Ectodermal cell (in vitro differentiated cells): ENCODE results near the gene AURKAIP1.
A peak's percentile ranks its signal among the peaks of the same experiment; 100 is the strongest.
"Not testable (repeated sequence)": the region's sequence is repeated elsewhere in the genome, so short reads cannot be mapped to it uniquely, and the experiment has no call there.

Source experiments
- H3K27ac ChIP-seq: 2 replicates; pipeline ENCODE4 v1.7.0; 2013; ENCODE audit warnings: mild to moderate bottlenecking, low read depth, low read length; ENCODE audit not compliant: insufficient read depth, poor library complexity, severe bottlenecking
- H3K27me3 ChIP-seq: 2 replicates; pipeline ENCODE4 v1.7.0; 2013; ENCODE audit warnings: mild to moderate bottlenecking, low read length; ENCODE audit not compliant: insufficient read depth, control insufficient read depth, poor library complexity, severe bottlenecking
- H3K36me3 ChIP-seq: one replicate; pipeline ENCODE4 v1.7.0; 2013; ENCODE audit warnings: low read length; ENCODE audit not compliant: control insufficient read depth, insufficient read depth
- H3K4me1 ChIP-seq: one replicate; pipeline ENCODE4 v1.7.0; 2013; ENCODE audit warnings: low read length; ENCODE audit not compliant: control insufficient read depth, insufficient read depth
- H3K4me3 ChIP-seq: 2 replicates; pipeline ENCODE4 v1.7.0; 2013; ENCODE audit warnings: low read depth, low read length, control low read depth; ENCODE audit not compliant: insufficient read depth
- H3K9me3 ChIP-seq: 2 replicates; pipeline ENCODE4 v1.7.0; 2013; ENCODE audit warnings: mild to moderate bottlenecking, low read length, moderate library complexity; ENCODE audit not compliant: control insufficient read depth
- WGBS, 2 experiments: methylation state at CpG; one replicate each; pipeline ENCODE4 v1.1.7; 2013; ENCODE audit warnings: missing lambda C conversion rate in 2 of 2; 5-methylcytosine and 5-hydroxymethylcytosine counted together

Gene AURKAIP1

DNA sequence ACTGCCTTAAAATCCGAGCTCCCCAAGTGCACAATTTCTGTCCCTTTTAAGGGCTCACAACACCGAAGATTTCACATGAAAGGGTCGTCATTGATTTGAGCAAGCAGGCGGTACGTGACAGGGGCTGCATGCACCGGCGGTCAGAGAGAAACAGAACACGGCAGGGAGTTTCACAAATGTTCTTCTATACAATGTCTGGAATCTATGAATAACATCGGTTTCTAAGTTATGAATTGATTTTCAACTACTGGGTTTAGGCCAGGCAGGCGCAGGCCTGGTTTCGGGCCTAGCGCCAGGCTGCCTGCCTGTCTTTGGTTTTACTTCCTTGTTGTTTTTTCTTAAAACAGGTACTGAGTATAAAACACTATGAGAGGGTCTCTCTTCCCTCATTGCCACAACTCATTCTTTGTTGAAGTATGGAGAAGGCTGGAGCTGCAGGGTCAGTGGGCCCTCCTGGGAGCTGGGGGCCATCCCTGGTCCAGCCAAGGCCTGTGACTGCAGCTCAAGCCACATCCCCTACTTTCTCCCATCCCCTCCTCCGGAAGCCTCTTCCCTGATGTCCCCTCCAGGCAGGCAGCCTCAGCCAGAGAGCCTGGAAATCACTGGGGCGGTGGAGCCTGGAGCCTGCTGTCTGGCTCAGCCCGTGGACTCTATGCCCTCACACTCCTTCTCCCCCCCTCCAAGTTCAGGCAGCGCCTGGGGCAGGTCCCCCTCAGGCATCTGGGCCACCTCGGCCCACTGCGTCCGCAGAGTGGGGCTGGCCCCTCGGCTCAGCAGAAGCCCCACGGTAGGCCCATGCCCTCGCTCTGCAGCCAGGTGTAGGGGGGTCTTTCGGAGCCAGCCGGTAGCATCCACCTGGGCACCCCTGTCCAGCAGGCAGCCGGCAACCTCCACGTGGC is 43.7 kb upstream of the AURKAIP1 start:
- Histone ChIP-seq H3K27ac (no peak overlapping the region), H3K9me3 (no peaks in the 10 kb centered on the region)
- WGBS, 2 experiments: 94% methylated on average over 26 of the region's 26 CpGs

GRCh38 chr1:1417825-1418463 is 42.9 kb upstream of the AURKAIP1 start:
- WGBS, 2 experiments: 82 to 83% methylated on average over 25 of the region's 25 CpGs
- H3K9me3 ChIP-seq, H3K27me3 ChIP-seq, H3K4me3 ChIP-seq, H3K27ac ChIP-seq, H3K36me3 ChIP-seq: not testable (repeated sequence)
- peaks cover 31% of the 10 kb centered on the region for H3K4me1 ChIP-seq

More for the DNA sequence above, 43.7 kb upstream of the AURKAIP1 start:
- Histone ChIP-seq H3K27me3 (no peaks in the 10 kb centered on the region), H3K36me3 (no peaks in the 10 kb centered on the region), H3K4me3 (no peak overlapping the region), H3K4me1 (peaks cover 31% of the 10 kb centered on the region)

DNA sequence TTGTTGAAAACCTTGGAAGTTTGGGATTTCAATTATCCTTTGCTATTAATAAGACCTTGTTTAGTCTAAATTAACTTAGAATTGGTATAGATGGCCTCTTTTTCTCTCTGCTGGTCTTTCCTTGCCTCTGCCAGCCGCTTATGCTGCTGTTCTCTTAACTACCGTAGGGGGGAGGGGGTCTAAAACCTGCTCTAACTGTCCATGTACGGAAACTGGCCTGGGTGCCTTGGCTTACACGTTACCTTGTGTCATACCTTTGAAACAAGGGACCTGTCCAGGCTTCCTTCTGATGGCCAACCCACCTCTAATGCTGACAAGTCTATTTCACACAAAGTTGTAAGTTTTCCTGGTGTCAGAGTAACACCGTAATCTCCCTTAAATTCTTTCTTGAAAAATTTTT is 42.4 kb upstream of the AURKAIP1 start:
- not testable (repeated sequence) for H3K4me3 ChIP-seq, H3K27ac ChIP-seq, H3K9me3 ChIP-seq, H3K36me3 ChIP-seq, H3K27me3 ChIP-seq
- H3K4me1 ChIP-seq: peaks cover 27% of the 10 kb centered on the region
- 87 to 91% methylated on average over 5 of the region's 5 CpGs for WGBS, 2 experiments

DNA sequence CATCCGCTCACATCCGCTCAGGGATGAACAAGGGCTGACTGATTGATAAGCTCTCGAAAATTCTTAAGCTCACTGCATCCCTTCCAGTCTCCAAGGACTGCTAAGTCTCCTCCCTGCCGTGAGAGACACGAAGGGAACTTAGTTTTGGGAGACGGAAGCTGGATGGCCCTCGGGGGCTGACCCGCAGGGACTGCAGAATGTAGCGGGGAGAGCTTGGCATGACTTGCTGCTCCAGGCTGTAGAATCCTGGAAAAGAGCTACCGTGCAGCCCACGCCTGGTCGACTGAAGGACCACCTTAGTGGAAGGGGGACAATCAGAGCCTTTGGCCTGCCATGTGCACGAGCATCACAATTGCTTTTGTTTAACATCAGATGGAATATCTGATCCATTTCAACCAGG is 40.7 kb upstream of the AURKAIP1 start:
- Histone ChIP-seq H3K36me3 (no peaks in the 10 kb centered on the region), H3K4me1 (peaks cover 10% of the 10 kb centered on the region), H3K27ac (no peak overlapping the region), H3K4me3 (no peak overlapping the region), H3K27me3 (no peaks in the 10 kb centered on the region), H3K9me3 (no peaks in the 10 kb centered on the region)
- WGBS, 2 experiments: 81 to 85% methylated on average over 13 of the region's 13 CpGs

GRCh38 chr1:1412311-1412902 is 37.4 kb upstream of the AURKAIP1 start:
- not testable (repeated sequence) for H3K9me3 ChIP-seq, H3K4me3 ChIP-seq, H3K27ac ChIP-seq, H3K36me3 ChIP-seq, H3K27me3 ChIP-seq
- peaks cover 16% of the 10 kb centered on the region for H3K4me1 ChIP-seq
- WGBS, 2 experiments: 96 to 97% methylated on average over 10 to 11 of the region's 11 CpGs

GRCh38 chr1:1411626-1412025 is 36.6 kb upstream of the AURKAIP1 start:
- WGBS, 2 experiments: 96 to 97% methylated on average over 13 of the region's 13 CpGs

DNA sequence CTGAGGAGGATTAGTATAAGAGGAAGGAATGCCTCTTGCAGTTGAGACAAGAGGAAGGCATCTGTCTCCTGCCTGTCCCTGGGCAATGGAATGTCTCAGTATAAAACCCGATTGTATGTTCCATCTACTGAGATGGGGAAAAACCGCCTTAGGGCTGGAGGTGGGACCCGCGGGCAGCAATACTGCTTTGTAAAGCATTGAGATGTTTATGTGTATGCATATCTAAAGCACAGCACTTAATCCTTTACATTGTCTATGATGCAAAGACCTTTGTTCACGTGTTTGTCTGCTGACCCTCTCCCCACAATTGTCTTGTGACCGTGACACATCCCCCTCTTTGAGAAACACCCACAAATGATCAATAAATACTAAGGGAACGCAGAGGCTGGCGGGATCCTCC is 35.2 kb upstream of the AURKAIP1 start:
- H3K4me1 ChIP-seq: peaks cover 17% of the 10 kb centered on the region
- H3K27ac ChIP-seq: peak overlapping the region; percentile 55
- WGBS, 2 experiments: 6 to 17% methylated on average over 6 to 8 of the region's 8 CpGs
- H3K4me3 ChIP-seq, H3K36me3 ChIP-seq, H3K27me3 ChIP-seq, H3K9me3 ChIP-seq: not testable (repeated sequence)

More at GRCh38 chr1:1411626-1412025, 36.6 kb upstream of the AURKAIP1 start:
- Histone ChIP-seq H3K27ac (no peak overlapping the region), H3K36me3 (no peaks in the 10 kb centered on the region), H3K27me3 (no peaks in the 10 kb centered on the region), H3K4me3 (no peak overlapping the region), H3K9me3 (no peaks in the 10 kb centered on the region), H3K4me1 (peaks cover 13% of the 10 kb centered on the region)

DNA sequence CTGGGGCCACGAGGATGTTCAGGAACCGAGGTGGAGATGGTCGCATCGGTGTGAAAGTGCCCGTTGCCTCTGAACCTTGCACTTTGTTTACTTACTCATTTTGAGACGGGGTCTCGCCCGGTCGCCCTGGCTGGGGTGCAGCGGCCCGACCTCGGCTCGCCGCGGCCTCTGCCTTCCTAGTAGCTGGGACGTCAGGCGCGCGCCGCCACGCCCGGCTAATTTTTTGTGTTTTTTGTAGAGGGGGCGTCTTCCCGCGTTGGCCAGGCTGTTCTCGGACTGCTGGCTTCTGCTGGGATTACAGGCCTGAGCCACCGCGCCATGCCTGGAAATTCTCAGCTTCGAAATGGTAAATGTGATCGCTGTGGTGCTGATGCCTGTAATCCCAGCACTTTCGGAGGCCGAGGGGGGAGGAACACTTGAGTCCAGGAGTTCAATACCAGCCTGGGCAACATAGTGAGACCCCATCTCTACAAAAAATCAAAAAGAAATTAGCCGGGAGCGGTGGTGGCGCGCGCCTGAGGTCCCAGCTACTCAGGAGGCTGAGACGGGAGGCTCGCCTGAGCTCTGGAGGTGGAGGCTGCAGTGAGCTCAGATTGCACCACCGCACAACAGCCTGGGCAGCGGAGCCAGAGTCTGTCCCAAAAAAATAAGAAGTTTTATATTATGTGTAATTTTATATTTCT is 32.8 kb upstream of the AURKAIP1 start:
- peaks cover 20% of the 10 kb centered on the region for H3K36me3 ChIP-seq
- H3K4me3 ChIP-seq: peak overlapping the region; percentile 88
- 10% methylated on average over 41 of the region's 41 CpGs for WGBS, 2 experiments
- H3K4me1 ChIP-seq: peaks cover 17% of the 10 kb centered on the region
- peak overlapping the region; percentile 67 for H3K27ac ChIP-seq
- no peaks in the 10 kb centered on the region for H3K9me3 ChIP-seq
- H3K27me3 ChIP-seq: no peaks in the 10 kb centered on the region

DNA sequence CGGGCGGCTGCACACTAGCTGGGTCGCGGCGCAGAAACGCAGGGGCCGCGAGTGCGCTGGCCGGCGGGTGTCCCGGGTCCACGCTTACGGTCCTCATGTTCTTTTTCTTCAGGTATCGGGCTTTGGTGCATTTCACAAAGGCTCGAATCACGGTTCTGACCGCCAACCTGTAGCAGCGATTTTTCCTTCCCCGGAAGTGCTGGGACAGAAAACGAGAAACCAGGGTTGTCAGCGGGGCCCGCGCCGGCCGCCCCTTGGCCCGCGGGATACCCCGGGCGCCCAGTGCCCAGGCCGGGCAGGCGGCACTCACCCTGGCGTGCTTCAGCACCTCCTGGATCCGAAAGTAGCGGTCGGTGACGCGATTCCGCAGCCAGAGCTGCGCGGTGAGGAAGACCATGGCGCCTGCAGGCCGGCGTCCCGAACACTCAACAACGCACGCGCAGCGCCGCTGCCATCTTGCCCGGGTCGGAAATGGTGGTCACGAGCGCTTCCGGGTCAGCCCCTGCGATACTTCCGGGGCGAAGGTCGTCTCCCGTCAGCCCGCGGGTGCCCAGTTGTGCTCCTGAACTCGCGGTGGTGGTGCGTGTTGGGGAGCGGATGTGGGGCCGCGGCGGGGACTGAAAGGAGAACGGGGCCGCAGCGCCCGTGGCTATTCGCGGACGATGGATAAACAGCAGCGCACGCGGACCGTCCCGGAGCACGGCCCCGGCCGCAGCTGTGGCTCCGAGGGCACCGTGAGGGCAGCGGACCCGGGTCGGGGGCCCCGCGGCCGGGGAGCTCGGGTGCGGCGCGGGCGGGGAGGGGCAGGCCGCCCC is 32.0 kb upstream of the AURKAIP1 start, which contains the start of gene MRPL20:
TSS of gene MRPL20 (minus strand) at position 473 of the 815 bp plus-strand sequence. CDS start at position 397, 76 bp downstream.
- H3K36me3 ChIP-seq: peaks cover 20% of the 10 kb centered on the region
- H3K9me3 ChIP-seq: no peaks in the 10 kb centered on the region
- no peaks in the 10 kb centered on the region for H3K27me3 ChIP-seq
- peak within 1 kb of the TSS; percentile 67 for H3K27ac ChIP-seq
- H3K4me3 ChIP-seq: peak within 1 kb of the TSS; percentile 88
- H3K4me1 ChIP-seq: peaks cover 17% of the 10 kb centered on the region
- WGBS, 2 experiments: 0 to 1% methylated on average over 98 of the region's 98 CpGs
